Mesodermal cell (in vitro differentiated cells): Measurements from ENCODE around the gene CHIC2.

Source experiments
- H3K27ac ChIP-seq: 2 replicates; pipeline ENCODE4 v1.7.0; 2013; ENCODE audit warnings: mild to moderate bottlenecking, low read depth, low read length, moderate library complexity; ENCODE audit not compliant: severe bottlenecking
- H3K36me3 ChIP-seq: 2 replicates; pipeline ENCODE4 v1.7.1; 2013; ENCODE audit warnings: mild to moderate bottlenecking, low read length, moderate library complexity; ENCODE audit not compliant: control insufficient read depth, insufficient read depth
- H3K4me1 ChIP-seq: one replicate; pipeline ENCODE4 v1.7.1; 2013; ENCODE audit warnings: mild to moderate bottlenecking, low read length; ENCODE audit not compliant: insufficient read depth, control insufficient read depth, poor library complexity, severe bottlenecking
- H3K4me3 ChIP-seq: 2 replicates; pipeline ENCODE4 v1.7.0; 2013; ENCODE audit warnings: low read length, control low read depth, mild to moderate bottlenecking; ENCODE audit not compliant: insufficient read depth, poor library complexity, severe bottlenecking; ENCODE audit errors: extremely low read depth
- H3K9me3 ChIP-seq: 2 replicates; pipeline ENCODE4 v1.7.1; 2013; ENCODE audit warnings: mild to moderate bottlenecking, low read length, moderate library complexity; ENCODE audit not compliant: control insufficient read depth
- WGBS, 2 experiments: methylation state at CpG; one replicate each; pipeline ENCODE4 v1.1.5; 2013; ENCODE audit warnings: missing lambda C conversion rate in 2 of 2; ENCODE audit not compliant: insufficient coverage in 2 of 2; 5-methylcytosine and 5-hydroxymethylcytosine counted together

CHIC2 gene

GRCh38 chr4:54073271-54073880 lies 9.0 kb upstream of the CHIC2 start:
- peaks cover 20% of the 10 kb centered on the region for H3K4me1 ChIP-seq
- no peak overlapping the region for H3K4me3 ChIP-seq
- no peak overlapping the region for H3K27ac ChIP-seq
- WGBS, 2 experiments: 95 to 100% methylated on average over 2 of the region's 2 CpGs
- H3K36me3 ChIP-seq: no peaks in the 10 kb centered on the region
- H3K9me3 ChIP-seq: no peaks in the 10 kb centered on the region

- WGBS, 2 experiments: 70 to 79% methylated on average over 2 to 3 of the region's 5 CpGs
- Histone ChIP-seq H3K4me3 (no peak overlapping the region), H3K9me3 (no peaks in the 10 kb centered on the region), H3K4me1 (peaks cover 24% of the 10 kb centered on the region), H3K36me3 (no peaks in the 10 kb centered on the region), H3K27ac (peak overlapping the region; percentile 65)
Observed at GRCh38 chr4:54067166-54067565, 2.8 kb upstream of the CHIC2 start.

GRCh38 chr4:54066718-54067129 lies 2.3 kb upstream of the CHIC2 start:
- H3K27ac ChIP-seq: peak overlapping the region; percentile 65

GRCh38 chr4:54066088-54066415 lies 1.6 kb upstream of the CHIC2 start:
- H3K36me3 ChIP-seq: no peaks in the 10 kb centered on the region
- H3K4me3 ChIP-seq: no peak overlapping the region
- H3K9me3 ChIP-seq: no peaks in the 10 kb centered on the region
- WGBS, 2 experiments: 90% methylated on average over 2 of the region's 2 CpGs; no CpG with 5 or more reads in 1 of the 2 experiments
- H3K27ac ChIP-seq: no peak overlapping the region
- peaks cover 31% of the 10 kb centered on the region for H3K4me1 ChIP-seq

More at GRCh38 chr4:54066718-54067129, 2.3 kb upstream of the CHIC2 start:
- Histone ChIP-seq H3K4me3 (no peak overlapping the region), H3K4me1 (peaks cover 28% of the 10 kb centered on the region), H3K36me3 (no peaks in the 10 kb centered on the region), H3K9me3 (no peaks in the 10 kb centered on the region)
- no CpG with 5 or more reads among the region's 2 CpGs for WGBS, 2 experiments

GRCh38 chr4:54065282-54066087 lies 1.1 kb upstream of the CHIC2 start:
- Histone ChIP-seq H3K4me3 (peak overlapping the region; percentile 93), H3K9me3 (no peaks in the 10 kb centered on the region), H3K4me1 (peaks cover 31% of the 10 kb centered on the region), H3K27ac (peak overlapping the region; percentile 73), H3K36me3 (no peaks in the 10 kb centered on the region)
- 89 to 91% methylated on average over 5 of the region's 6 CpGs for WGBS, 2 experiments

- 1% methylated on average over 30 to 32 of the region's 38 CpGs for WGBS, 2 experiments
Observed at GRCh38 chr4:54063737-54064316, 578 bp downstream of the CHIC2 start.

GRCh38 chr4:54063229-54063628 lies 1.2 kb downstream of the CHIC2 start:
- no peaks in the 10 kb centered on the region for H3K9me3 ChIP-seq
- H3K27ac ChIP-seq: peak overlapping the region; percentile 94
- WGBS, 2 experiments: no CpG with 5 or more reads among the region's 4 CpGs
- H3K4me1 ChIP-seq: peaks cover 31% of the 10 kb centered on the region
- H3K36me3 ChIP-seq: no peaks in the 10 kb centered on the region
- peak overlapping the region; percentile 93 for H3K4me3 ChIP-seq

More at GRCh38 chr4:54063737-54064316, 578 bp downstream of the CHIC2 start:
- H3K36me3 ChIP-seq: no peaks in the 10 kb centered on the region
- peaks cover 31% of the 10 kb centered on the region for H3K4me1 ChIP-seq
- H3K4me3 ChIP-seq: peak overlapping the region; percentile 93
- H3K9me3 ChIP-seq: no peaks in the 10 kb centered on the region
- peak overlapping the region; percentile 94 for H3K27ac ChIP-seq

GRCh38 chr4:54062392-54062791 lies 2.0 kb downstream of the CHIC2 start:
- H3K27ac ChIP-seq: no peak overlapping the region
- H3K9me3 ChIP-seq: no peaks in the 10 kb centered on the region
- H3K4me3 ChIP-seq: peak overlapping the region; percentile 93
- peaks cover 31% of the 10 kb centered on the region for H3K4me1 ChIP-seq
- 60 to 68% methylated on average over 1 of the region's 3 CpGs for WGBS, 2 experiments
- no peaks in the 10 kb centered on the region for H3K36me3 ChIP-seq

- Histone ChIP-seq H3K4me3 (peak overlapping the region; percentile 93), H3K4me1 (peaks cover 28% of the 10 kb centered on the region), H3K27ac (no peak overlapping the region), H3K36me3 (no peaks in the 10 kb centered on the region), H3K9me3 (no peaks in the 10 kb centered on the region)
- no CpG with 5 or more reads among the region's 1 CpG for WGBS, 2 experiments
Observed at GRCh38 chr4:54061873-54062272, 2.5 kb downstream of the CHIC2 start.

- no CpG with 5 or more reads among the region's 3 CpGs for WGBS, 2 experiments
- H3K4me3 ChIP-seq: peak overlapping the region; percentile 93
- no peaks in the 10 kb centered on the region for H3K9me3 ChIP-seq
- no peak overlapping the region for H3K27ac ChIP-seq
- H3K4me1 ChIP-seq: peaks cover 21% of the 10 kb centered on the region
- no peaks in the 10 kb centered on the region for H3K36me3 ChIP-seq
Observed at GRCh38 chr4:54061067-54061466, 3.3 kb downstream of the CHIC2 start.

- H3K36me3 ChIP-seq: no peaks in the 10 kb centered on the region
- H3K27ac ChIP-seq: no peak overlapping the region
- no CpG with 5 or more reads among the region's 2 CpGs for WGBS, 2 experiments
- no peak overlapping the region for H3K4me3 ChIP-seq
- H3K9me3 ChIP-seq: no peaks in the 10 kb centered on the region
- peaks cover 12% of the 10 kb centered on the region for H3K4me1 ChIP-seq
Observed at GRCh38 chr4:54060116-54060515, 4.3 kb downstream of the CHIC2 start.
